Measurements from ENCODE around the gene PLEKHM3. TPM values are rescaled to one million over a fixed set of nuclear protein-coding genes. Genes with fewer than 3 reads are reported as not detected.

Gene PLEKHM3
- total and polyA plus RNA-seq, 4 donors, result 3.0 to 18.3 (median 5.5) TPM

- no peaks in the 10 kb centered on the region for H3K36me3 ChIP-seq (ENCODE audit: control insufficient read depth in 4 of 4, insufficient read depth in 3 of 4, low read depth in 1 of 4, low read length in 3 of 4)
- 90% methylated on average over 4 of the region's 4 CpGs for WGBS
- no peak overlapping the region for H3K27ac ChIP-seq (ENCODE audit: low read depth in 1 of 2, low read length in 2 of 2)
- H3K9me3 ChIP-seq (ENCODE audit: control insufficient read depth in 4 of 4, low read length in 3 of 4), result no peaks in the 10 kb centered on the region
- TF ChIP-seq EGR1 (IDR thresholded peaks at IDR 0.05; ENCODE audit: low read depth in 2 of 2) (no peak), YY1 (IDR thresholded peaks at IDR 0.05) (no peak), FOXA2 (IDR thresholded peaks at IDR 0.05) (no peak), JUND (IDR thresholded peaks at IDR 0.05) (no peak), ZBTB33 (IDR thresholded peaks at IDR 0.05) (no peak), TAF1 (conservative IDR thresholded peaks at IDR 0.05) (no peak), RXRA (IDR thresholded peaks at IDR 0.05) (no peak), MAX (IDR thresholded peaks at IDR 0.05) (no peak), FOXA1 (IDR thresholded peaks at IDR 0.05) (no peak), NR2F2 (IDR thresholded peaks at IDR 0.05) (no peak), HNF4G (IDR thresholded peaks at IDR 0.05) (no peak), CTCF (IDR thresholded peaks at IDR 0.05; ENCODE audit: low read depth, low read length, missing input control) (no peak), SP1 (IDR thresholded peaks at IDR 0.05) (no peak), HNF4A (conservative IDR thresholded peaks at IDR 0.05) (no peak), REST (IDR thresholded peaks at IDR 0.05) (no peak), ATF3 (IDR thresholded peaks at IDR 0.05) (no peak), RAD21 (IDR thresholded peaks at IDR 0.05) (no peak)
- H3K27me3 ChIP-seq (ENCODE audit: control insufficient read depth in 4 of 4, insufficient read depth in 4 of 4, low read length in 3 of 4), result no peaks in the 10 kb centered on the region
- peaks cover 0 to 5% (median 4%) of the 10 kb centered on the region in 4 donors for H3K4me1 ChIP-seq (ENCODE audit: control insufficient read depth in 4 of 4, insufficient read depth in 4 of 4, low read length in 3 of 4)
- no peak overlapping the region for H3K4me3 ChIP-seq (ENCODE audit: low read depth in 1 of 3, low read length in 3 of 3)
- no peak for DNase-seq (ENCODE audit: low spot score)
- H3K9ac ChIP-seq (ENCODE audit: low read depth in 1 of 2, low read length in 2 of 2), result no peak overlapping the region
These were observed 9.3 kb upstream of the PLEKHM3 start for GRCh38 chr2:208034503-208035140.

All from liver (tissue), 9 donors.